M059J (cell line): ENCODE data around the gene PARL. TPM values are rescaled to one million over a fixed set of nuclear protein-coding genes. Genes with fewer than 3 reads are reported as not detected.
"Not testable (repeated sequence)": the region's sequence is repeated elsewhere in the genome, so short reads cannot be mapped to it uniquely, and the experiment has no call there.

Experiments
- DNase-seq: peaks from one replicate; pipeline ENCODE4 v3.0.0-alpha.2; 2012; ENCODE audit warnings: low read depth
- total RNA-seq: library from RNA; depleted of rRNA; stranded (reverse); fragments of >200 nt; shearing (Covaris generic); gene quantifications from 2 replicates; pipeline ENCODE4 v1.2.3, GENCODE V29; 2014

PARL gene
- total RNA-seq, 1 experiment from 2014 or later: 75.4 TPM

DNA sequence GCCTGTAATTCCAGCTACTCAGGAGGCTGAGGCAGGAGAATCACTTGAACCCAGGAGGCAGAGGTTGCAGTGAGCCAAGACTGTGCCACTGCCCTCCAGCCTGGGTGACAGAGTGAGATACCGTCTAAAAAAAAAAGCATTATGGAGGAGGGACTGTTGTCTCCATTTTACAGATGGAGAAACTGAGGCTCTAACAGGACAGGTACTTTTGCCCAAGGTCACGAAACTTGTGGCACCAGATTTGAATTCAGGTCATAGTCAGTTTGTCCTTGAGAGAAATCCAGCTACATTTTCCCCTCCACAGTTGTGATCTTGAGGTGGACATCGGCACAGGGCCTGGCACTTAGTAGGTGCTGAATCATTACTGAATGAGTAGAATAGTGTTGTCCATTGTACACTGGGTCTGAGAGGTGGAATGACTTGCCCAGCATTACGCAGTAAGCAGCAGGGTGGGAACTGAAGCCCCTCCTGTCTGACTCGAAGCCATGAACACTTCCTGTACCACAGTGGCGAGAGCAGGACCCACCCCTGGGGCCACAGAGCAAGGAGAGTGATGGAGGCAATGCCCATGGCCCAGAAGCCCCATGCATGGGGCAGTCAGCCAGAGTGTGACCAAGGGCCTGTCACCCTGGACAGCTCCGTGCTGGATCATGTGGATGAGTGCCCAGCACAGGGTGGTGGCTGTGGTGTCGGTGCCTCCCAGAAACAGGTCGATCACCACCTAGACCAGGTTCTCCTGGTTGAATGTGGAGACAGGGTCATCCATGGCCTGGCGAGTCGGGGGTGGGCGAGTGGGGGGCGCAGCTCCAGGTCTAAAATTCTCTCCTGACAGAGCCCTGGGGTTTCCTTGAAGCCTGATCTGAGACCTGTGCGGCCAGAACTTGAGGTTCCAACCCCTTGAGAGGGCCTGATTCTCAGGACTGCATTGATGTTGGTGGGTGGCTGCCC is 20.4 kb upstream of the PARL start:
- DNase-seq: peak; percentile 18

DNA sequence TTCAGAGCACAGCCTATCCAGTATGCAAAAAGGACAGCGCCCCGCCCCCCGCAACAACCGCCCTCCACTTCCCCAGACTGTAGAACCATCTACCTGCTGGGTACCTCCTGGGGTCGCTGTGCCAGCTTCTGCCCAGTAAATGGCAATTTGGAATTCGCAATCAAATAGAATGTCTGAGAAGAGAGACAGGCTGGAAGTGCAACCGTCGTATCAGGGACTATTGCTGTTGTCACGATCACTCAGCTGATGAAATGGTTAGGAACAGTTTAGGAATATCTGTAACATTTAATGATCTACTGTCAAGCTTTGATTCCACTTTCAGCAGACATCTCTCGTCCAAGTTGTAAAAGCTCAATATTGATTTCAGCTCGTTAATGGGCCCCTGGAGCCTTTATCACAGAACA is 13.3 kb upstream of the PARL start:
- no peak for DNase-seq

DNA sequence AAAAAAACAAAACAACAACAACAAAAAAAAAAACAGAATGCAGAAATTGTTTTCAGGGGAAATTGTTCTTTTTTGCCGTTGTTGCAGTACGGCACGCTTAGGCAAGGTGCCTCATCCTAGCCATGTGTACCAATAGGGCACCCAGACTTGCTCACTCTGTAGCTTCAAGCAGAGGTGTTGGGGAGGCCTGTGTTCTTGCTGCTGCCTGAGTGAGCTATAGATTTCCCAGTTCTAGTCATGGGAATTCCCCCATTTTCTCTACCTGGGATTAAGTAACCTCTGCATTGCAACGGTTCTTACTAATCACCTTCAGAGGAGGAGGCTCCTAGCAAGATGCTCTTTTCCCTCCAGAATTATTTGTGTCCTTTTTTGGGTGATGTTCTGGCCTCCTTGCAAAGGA is 12.9 kb upstream of the PARL start:
- DNase-seq: no peak

DNA sequence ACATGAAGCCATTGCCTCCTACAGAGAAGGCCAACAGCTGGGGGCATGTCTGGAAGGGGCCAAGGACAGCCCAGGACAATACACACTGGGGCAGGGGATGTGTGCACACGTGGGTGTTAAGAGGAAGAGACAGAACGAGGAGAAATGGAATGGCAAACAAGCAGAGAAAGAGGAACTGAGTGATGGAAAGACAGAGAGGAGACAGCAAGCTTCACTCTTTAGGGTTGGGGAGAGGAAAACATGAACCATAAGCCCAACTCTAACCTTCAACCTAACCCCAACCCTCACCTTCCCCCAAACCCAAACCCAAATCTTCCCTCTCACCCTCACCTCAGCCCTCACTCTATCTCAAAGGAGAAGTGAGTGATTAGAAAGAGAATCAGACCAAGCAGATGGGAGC is 11.9 kb upstream of the PARL start:
- DNase-seq: no peak

DNA sequence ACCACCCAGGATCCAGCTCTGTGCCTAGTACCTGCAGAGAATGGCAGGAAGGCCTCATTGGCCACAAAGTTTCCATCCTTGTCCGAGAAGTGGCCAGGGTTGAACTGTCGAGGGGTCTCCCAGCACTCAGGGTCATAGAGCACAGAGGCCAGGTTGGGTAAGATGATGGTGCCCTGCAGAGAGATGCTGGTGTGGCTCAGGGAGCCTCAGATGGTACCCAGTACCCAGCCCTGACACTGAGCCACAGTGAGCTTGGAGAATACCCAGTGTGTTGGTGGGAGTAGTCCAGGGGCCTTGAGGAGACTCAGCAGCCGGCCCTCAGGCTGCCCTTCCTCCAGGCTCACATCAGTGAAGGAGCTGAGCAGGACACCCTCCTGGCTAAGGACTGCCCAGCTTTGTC is 11.5 kb upstream of the PARL start:
- no peak for DNase-seq

DNA sequence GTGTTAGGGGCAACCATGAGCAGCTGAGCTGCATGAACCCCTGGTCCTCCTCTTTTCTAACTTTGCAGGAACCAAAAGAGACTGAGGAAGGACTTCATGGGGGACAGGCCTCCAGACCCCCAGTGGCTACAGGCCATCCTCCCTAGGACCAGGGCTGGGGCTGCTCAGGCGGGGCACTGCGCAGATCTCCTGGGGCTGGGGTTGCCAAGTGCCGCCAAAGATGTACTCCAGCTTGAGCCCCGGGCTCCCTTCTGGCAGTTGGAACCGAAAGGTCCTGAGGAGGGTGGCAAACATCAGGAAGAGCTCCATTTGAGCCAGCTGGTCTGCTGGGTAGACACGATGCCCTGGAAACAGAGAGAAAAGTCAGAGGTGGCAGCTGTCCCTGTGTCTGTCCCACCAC is 11.1 kb upstream of the PARL start:
- DNase-seq: no peak

DNA sequence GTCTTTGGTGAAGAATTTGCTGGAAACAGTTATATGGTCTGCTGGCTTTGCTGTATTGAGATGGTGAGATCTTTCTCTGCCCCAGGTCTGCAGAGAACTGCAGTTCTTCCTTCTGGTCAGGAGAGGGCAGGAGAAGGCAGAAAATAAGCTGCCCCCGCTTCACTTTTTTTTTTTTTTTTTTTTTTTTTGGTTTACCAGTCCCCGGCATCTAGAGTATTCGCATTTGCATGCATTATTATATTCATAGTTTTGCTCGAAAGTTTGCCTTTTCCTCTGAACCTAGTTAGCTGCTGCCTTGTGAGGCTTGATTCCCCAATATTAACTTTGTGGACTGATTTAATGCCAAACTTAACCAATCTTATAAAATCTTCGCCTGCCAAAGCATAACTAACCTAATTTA is 10.6 kb upstream of the PARL start:
- peak; percentile 58 for DNase-seq

GRCh38 chr3:183892610-183893214 is 8.0 kb upstream of the PARL start:
- DNase-seq: no peak

GRCh38 chr3:183885766-183886165 is 1.1 kb upstream of the PARL start:
- DNase-seq: no peak

- DNase-seq: no peak
These were observed 618 bp downstream of the PARL start for GRCh38 chr3:183884097-183884426.

DNA sequence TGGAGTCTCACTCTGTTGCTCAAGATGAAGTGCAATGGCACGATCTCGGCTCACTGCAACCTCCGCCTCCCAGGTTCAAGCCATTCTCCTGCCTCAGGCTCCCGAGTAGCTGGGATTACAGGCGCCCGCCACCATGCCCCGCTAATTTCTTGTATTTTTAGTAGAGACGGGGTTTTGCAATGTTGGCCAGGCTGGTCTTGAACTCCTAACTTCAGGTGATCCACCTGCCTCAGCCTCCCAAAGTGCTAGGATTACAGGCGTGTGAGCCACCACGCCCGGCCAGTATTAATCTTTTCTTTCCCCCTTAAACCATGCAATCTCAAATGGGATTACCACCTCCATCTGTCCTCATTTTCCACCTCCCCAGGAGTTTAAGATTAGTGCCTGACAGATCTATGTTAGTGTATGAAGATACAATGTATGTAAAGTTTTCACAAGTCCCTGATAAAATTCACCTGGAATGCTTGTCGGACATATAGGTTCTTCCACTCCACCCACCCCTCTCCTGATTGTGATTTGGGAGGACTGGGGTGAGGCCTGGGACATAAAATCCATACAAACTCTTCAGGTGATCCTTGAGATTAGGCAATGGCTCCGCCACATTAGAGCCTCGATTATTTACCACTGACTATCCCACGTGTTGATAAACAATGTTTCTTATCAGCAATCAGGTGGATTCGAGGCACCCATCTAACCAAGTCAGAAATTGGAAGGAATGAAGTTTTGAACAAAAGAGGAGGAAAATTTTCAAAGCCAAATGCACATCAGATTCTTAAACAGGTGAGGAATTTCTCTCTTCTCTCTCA is 1.2 kb downstream of the PARL start:
- no peak for DNase-seq

DNA sequence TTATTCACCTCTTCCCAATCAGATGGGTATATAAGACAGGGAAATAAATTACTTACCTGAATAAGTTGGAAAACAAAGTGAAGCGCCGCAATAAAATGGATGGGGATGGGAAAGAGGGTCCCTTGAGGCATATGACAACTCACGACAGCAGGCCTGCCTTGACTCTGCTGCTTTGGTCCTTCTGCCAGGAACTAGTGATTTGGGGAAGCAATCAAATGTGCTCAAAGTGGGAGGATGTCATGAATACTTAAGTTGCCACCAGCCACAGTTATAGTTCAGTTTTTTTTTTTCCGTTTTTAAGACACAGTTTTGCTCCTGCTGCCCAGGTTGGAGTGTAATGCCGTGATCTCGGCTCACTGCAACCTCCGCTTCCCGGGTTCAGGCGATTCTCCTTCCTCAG is 4.6 kb downstream of the PARL start:
- no peak for DNase-seq

GRCh38 chr3:183879243-183879642 is 5.4 kb downstream of the PARL start:
- no peak for DNase-seq

GRCh38 chr3:183878071-183878470 is 6.6 kb downstream of the PARL start:
- no peak for DNase-seq

DNA sequence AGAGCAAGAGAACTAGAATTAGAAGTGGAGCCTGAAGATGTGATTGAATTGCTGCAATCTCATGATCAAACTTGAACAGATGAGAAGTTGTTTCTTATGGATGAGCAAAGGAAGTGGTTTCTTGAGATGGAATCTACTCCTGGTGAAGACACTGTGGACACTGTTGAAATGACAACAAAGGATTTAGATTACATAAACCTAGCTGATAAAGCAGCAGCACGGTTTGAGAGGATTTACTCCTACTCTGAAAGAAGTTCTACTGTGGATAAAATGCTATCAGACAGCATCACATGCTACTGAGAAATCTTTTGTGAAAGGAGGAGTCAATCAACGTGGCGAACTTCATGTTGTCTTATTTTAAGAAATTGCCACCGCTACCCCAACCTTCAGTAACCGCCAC is 7.5 kb downstream of the PARL start:
- not testable (repeated sequence) for DNase-seq

- DNase-seq: no peak
These were observed 9.3 kb downstream of the PARL start for GRCh38 chr3:183875411-183875810.

DNA sequence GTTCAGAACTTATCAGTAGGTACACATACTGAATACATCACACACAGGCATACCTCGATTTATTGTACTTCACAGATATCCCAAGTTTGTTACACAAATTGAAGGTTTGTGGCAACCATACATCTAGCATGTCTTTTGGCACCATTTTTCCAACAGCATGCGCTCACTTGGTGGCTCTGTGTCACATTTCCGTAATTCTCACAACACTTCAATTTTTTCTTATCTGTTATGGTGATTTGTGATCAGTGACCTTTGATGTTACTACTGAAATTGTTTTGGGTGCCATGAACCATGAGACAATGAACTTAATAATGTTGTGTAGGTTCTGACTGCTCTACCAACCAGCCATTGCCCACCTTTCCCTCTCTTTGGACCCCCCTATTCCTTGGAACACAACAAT is 10.8 kb downstream of the PARL start:
- no peak for DNase-seq

- no peak for DNase-seq
These were observed 13.1 kb downstream of the PARL start for GRCh38 chr3:183871541-183871940.

DNA sequence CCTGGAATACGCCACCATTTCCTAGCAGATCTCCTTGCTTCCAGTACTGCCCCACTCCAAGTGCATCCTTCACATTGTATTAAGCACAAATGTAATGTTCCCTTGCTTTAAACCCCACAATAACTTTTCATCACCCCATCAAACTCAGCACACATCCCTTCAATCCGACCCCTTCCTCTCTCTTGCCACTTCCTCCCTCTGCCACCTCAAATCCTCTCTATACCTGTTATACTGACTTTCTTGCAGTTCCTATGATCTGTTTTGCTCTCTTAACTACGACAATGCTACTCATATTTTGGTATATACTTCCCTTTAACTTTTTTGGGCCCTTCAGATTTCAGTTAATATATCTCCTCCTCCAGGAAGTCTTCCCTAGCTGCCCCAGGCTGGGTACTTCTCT is 14.1 kb downstream of the PARL start:
- DNase-seq: no peak

DNA sequence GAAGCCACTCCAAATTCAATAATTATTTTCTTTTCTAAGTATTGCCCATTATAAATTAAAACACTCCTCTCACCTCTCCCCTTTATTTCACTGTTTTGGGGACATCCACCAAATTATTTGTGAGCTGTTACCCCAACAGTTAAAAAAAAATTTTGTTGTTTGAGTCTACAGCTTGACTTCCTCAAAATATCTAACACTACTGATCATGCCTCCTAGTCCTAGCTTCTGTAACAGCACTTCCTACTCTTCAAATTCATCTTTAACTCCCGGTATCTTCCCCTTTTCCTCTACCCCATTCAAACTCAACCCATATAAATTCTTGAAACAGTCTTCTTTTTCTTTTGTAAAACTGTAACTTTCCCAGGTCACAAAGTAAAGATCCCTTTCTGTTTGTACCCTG is 15.9 kb downstream of the PARL start:
- DNase-seq: no peak

GRCh38 chr3:183862610-183863009 is 22.1 kb downstream of the PARL start:
- no peak for DNase-seq

- DNase-seq: no peak
These were observed 26.8 kb downstream of the PARL start for GRCh38 chr3:183857863-183858262.
